Peyer's patch (tissue), 4 donors: ENCODE measurements around the gene ABCA5.

Experiments
- CTCF ChIP-seq, 6 experiments: fragments of 450-650 bp in 4 of 6; fragments of 200-600 bp in 2 of 6; sonication (generic) in 1 of 6; IDR thresholded peaks; one replicate each; pipeline ENCODE4 v1.5.1; 2017 to 2019; ENCODE audit warnings: antibody characterized with exemption in 6 of 6, mild to moderate bottlenecking in 3 of 6, moderate library complexity in 1 of 6
- POLR2A ChIP-seq, 2 donors: fragments of 450-650 bp; IDR thresholded peaks; one replicate each; pipeline ENCODE4 v1.5.1; 2017; ENCODE audit warnings: antibody characterized with exemption in 2 of 2, mild to moderate bottlenecking in 2 of 2, moderate library complexity in 2 of 2

DNA sequence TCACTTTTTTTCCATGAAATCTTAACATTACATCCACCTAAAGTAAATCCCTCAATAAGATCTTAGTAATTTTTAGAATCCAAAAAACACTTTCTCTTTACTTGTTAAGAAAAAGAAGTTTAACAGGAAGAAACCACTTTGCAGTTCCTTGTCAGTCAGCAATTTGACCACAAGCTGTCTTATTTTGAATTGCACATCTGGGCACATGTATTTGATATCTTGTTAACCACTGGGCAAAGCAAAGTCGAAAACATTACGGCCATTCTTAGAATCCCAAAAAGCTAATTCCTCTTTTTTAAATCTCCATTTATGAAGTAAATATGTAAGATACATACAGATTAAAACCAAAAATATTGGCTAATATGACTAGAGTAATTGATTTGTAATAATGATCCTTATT is 99.4 kb downstream of the ABCA5 start:
- TF ChIP-seq CTCF (IDR thresholded peaks at IDR 0.05) (no peak), POLR2A (IDR thresholded peaks at IDR 0.05) (no peak)
